NCI-H526 (cell line): ENCODE data around the gene YIPF3.

Source experiments
- DNase-seq, 2 experiments: peaks; one replicate each; lab custom pipeline; 2025; lab: John Stamatoyannopoulos, UW

YIPF3 gene

GRCh38 chr6:43464337-43464736 lies 52.4 kb downstream of the YIPF3 start:
- DNase-seq = no peak

GRCh38 chr6:43461936-43462335 lies 54.8 kb downstream of the YIPF3 start:
- DNase-seq = no peak
